DMS53 (cell line): ENCODE measurements around the gene ADAMTS17.

ENCODE experiments used
- DNase-seq: peaks from one replicate; lab custom pipeline; 2025; lab: John Stamatoyannopoulos, UW

Gene ADAMTS17

GRCh38 chr15:100276506-100276905 lies 65.3 kb downstream of the ADAMTS17 start:
- DNase-seq, result no peak

GRCh38 chr15:100275641-100276040 lies 66.1 kb downstream of the ADAMTS17 start:
- no peak for DNase-seq

- no peak for DNase-seq
Measured at GRCh38 chr15:100269831-100270230, 71.9 kb downstream of the ADAMTS17 start.

GRCh38 chr15:100266166-100266565 lies 75.6 kb downstream of the ADAMTS17 start:
- DNase-seq, result no peak

GRCh38 chr15:100265641-100266035 lies 76.1 kb downstream of the ADAMTS17 start:
- DNase-seq, result no peak

- no peak for DNase-seq
Measured at GRCh38 chr15:100264994-100265640, 76.7 kb downstream of the ADAMTS17 start.

- no peak for DNase-seq
Measured at GRCh38 chr15:100263721-100264455, 77.9 kb downstream of the ADAMTS17 start.

GRCh38 chr15:100263031-100263430 lies 78.7 kb downstream of the ADAMTS17 start:
- no peak for DNase-seq

- DNase-seq, result no peak
Measured at GRCh38 chr15:100261302-100262240, 80.2 kb downstream of the ADAMTS17 start.

- no peak for DNase-seq
Measured at GRCh38 chr15:100259266-100259665, 82.5 kb downstream of the ADAMTS17 start.

GRCh38 chr15:100256970-100257650 lies 84.7 kb downstream of the ADAMTS17 start:
- no peak for DNase-seq

GRCh38 chr15:100256101-100256969 lies 85.4 kb downstream of the ADAMTS17 start:
- no peak for DNase-seq

GRCh38 chr15:100255644-100256043 lies 86.1 kb downstream of the ADAMTS17 start:
- DNase-seq, result no peak

- no peak for DNase-seq
Measured at GRCh38 chr15:100254691-100255090, 87.1 kb downstream of the ADAMTS17 start.

- no peak for DNase-seq
Measured at GRCh38 chr15:100254285-100254684, 87.5 kb downstream of the ADAMTS17 start.

- DNase-seq, result no peak
Measured at GRCh38 chr15:100253640-100254039, 88.1 kb downstream of the ADAMTS17 start.

GRCh38 chr15:100252779-100253417 lies 88.9 kb downstream of the ADAMTS17 start:
- no peak for DNase-seq

GRCh38 chr15:100252359-100252758 lies 89.4 kb downstream of the ADAMTS17 start:
- no peak for DNase-seq

GRCh38 chr15:100250176-100250800 lies 91.5 kb downstream of the ADAMTS17 start:
- no peak for DNase-seq
